GM19193 (cell line): ENCODE results near the gene FNDC3B.

Source experiments
- POLR2A ChIP-seq: IDR thresholded peaks from 4 replicates; pipeline ENCODE4 v1.6.1; 2011; ENCODE audit not compliant: insufficient read depth, insufficient read length; ENCODE audit errors: extremely low read depth

The FNDC3B gene

DNA sequence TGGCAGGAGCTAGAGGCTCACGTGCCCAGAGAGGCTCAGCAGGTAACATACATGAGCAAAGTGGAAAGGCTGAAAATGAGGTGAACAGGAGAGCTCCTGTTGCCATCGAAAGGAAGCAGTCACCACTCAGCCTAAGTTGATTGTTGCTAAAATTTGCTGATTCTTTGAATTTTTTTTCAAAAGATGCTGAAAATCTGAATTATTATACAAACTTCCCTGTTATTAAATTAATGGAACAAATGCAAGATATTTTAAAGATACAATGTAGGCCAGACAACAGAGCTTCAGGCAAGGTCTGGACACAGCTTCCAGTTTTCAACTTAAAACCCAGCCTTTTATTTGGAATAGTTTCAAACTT is 257.6 kb downstream of the FNDC3B start:
- TF ChIP-seq POLR2A, result no peak

- no peak for TF ChIP-seq POLR2A
Observed at GRCh38 chr3:172298247-172298646, 258.9 kb downstream of the FNDC3B start.

- TF ChIP-seq POLR2A, result no peak
Observed at GRCh38 chr3:172300187-172300586, 260.8 kb downstream of the FNDC3B start.

GRCh38 chr3:172300862-172301261 is 261.5 kb downstream of the FNDC3B start:
- no peak for TF ChIP-seq POLR2A

- TF ChIP-seq POLR2A, result no peak
Observed at GRCh38 chr3:172302203-172302602, 262.8 kb downstream of the FNDC3B start.

DNA sequence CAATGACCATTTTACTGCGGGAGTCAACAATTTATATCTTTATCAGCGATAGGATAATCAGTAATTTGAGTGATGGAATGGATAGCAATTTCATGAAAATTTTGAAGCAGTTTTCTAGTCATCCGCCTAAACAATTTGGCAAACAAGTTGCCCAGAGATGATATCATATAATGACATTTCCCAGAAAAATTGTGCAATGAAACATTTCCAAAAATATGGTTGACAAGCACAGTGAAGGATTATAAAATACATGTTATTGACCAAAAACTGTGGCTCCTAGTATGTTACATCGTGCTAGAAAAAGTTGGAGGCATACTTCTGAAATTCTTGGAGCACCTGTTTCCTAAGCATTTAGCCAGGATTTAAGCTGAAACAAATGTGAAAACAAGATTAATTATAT is 263.8 kb downstream of the FNDC3B start:
- no peak for TF ChIP-seq POLR2A

- no peak for TF ChIP-seq POLR2A
Observed at GRCh38 chr3:172303941-172304558, 264.7 kb downstream of the FNDC3B start.

- TF ChIP-seq POLR2A, result no peak
Observed at GRCh38 chr3:172305552-172305951, 266.2 kb downstream of the FNDC3B start.

- TF ChIP-seq POLR2A, result no peak
Observed at GRCh38 chr3:172305974-172306373, 266.6 kb downstream of the FNDC3B start.

GRCh38 chr3:172307141-172307560 is 267.8 kb downstream of the FNDC3B start:
- TF ChIP-seq POLR2A, result no peak

DNA sequence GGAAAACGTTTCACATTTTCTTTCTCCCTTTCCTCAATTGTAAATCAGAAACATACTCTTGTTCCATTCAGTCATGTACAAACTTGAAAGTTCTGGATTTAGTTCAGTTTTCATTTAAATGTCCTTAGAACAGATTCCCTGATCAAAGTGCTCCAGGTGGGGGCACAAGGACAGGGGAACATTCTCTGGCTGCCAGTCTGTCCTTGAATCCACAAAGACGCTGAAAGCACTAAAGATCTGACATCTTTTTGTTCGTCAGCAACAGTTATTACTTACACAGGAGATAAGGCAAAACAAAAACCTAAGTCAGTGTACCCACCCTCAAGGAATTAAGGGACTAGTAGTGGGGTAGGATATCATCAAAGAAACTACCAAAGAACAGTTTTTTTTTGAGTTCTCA is 269.7 kb downstream of the FNDC3B start:
- no peak for TF ChIP-seq POLR2A

- TF ChIP-seq POLR2A, result no peak
Observed at GRCh38 chr3:172309741-172310427, 270.5 kb downstream of the FNDC3B start.

DNA sequence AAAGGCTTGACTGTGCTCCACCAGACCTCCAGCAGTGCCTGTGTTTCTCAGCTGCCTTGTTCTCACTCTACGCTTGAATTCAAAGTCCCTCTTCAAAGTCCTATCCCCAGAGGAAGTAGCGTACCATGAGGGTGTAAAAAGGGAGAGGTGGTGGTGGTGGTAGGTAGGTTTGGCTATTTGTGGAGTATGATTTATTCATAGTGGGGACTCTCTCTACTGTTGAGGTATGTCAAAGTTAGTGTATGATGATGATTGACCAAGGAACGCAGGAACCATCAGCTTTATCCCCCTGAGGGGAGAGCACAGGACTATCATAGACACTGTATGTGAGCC is 271.0 kb downstream of the FNDC3B start:
- no peak for TF ChIP-seq POLR2A

DNA sequence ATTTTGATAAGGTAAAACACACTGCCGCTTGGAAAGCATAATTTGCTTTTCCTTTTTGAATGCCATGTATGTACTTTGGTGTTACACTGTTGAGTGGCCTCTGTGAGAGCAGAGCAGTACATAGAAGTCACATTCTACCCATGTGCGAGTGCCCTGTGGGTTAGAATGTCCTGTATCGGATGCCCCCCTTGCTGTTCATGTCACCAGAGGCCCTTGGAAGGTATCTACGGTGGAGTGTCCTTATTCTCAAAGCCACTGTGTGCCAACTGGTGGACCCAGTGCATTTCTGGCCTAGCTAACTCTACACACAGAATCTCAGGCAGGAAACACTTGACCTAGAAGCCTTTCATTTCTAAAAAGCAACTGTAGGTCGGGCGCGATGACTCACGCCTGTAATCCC is 271.8 kb downstream of the FNDC3B start:
- TF ChIP-seq POLR2A, result no peak

GRCh38 chr3:172312001-172312400 is 272.6 kb downstream of the FNDC3B start:
- no peak for TF ChIP-seq POLR2A

- TF ChIP-seq POLR2A, result no peak
Observed at GRCh38 chr3:172312711-172313110, 273.3 kb downstream of the FNDC3B start.

DNA sequence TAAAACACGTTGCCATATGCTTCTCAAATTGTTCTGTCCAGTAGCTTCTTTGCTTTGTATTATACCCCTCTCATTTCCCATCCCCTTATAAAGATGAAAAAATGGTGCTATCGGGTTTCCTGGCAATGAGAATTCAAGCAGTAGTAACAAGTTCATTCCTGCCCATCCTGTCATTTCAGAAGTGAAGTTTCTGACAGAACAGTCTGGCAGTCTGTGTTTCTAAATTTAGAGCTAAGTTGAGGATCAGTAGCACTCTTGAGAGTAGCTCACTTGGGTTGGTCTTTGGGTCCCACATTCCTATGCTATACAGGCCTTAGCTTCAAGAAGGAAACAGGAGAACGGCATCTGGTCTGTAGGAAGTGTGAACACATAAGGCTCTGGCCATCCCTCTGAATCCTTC is 274.3 kb downstream of the FNDC3B start:
- no peak for TF ChIP-seq POLR2A
